ENCODE data around the gene TLCD5.

- TF ChIP-seq CTCF (IDR thresholded peaks at IDR 0.05), result no peak
- no peak for TF ChIP-seq POLR2A (IDR thresholded peaks at IDR 0.05)
These were observed 4.5 kb downstream of the TLCD5 start for GRCh38 chr11:120329556-120329955.

All from lower leg skin (tissue), 3 donors.